NB4 (cell line): ENCODE data around the gene SLC19A1.

ENCODE experiments used
- CTCF ChIP-seq: IDR thresholded peaks from one replicate; pipeline ENCODE4 v1.5.1; 2012; ENCODE audit warnings: low read depth, low read length
- POLR2A ChIP-seq: IDR thresholded peaks from 2 replicates; pipeline ENCODE4 v1.6.1; 2011; ENCODE audit warnings: mild to moderate bottlenecking; ENCODE audit not compliant: insufficient read length; ENCODE audit errors: extremely low read depth
- TF ChIP-seq, protein P1 (sequence below): IDR thresholded peaks from 2 replicates; pipeline ENCODE4 v1.6.1; 2011; ENCODE audit warnings: low read depth, low read length

DNA sequence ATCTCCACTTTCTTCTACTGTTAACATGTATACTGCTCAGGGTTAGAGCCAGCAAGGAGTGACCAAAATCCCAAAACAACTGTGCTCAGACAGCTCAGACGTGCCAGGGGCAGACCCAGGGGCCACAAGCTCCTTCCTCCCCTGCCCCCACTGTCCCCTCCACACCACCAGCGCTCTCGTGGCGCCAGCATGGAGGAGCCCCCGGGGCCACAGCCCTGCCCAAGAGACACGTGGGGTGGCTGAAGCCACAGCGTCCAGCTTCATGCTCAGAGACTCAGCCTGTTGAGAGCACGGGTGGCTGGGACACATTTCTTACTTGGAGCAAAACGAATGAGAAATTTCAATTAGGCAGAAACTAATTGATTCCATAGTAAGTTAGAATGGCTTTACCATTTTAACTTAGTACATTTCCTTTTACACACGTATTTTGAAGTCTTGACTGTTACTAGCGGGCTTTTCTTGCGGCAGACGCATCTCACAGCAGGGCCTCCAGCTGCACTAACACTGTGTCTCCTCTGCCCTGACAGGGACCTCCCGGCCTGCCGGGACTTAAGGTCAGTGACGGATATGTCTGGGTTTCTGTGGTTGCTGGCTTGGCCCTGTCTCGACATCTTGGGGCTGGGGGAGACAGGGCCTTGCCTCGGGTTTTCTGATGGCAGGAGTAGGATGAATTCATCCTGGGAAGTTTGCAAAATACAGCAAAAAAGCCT, 54.2 kb downstream of the SLC19A1 start:
- TF ChIP-seq CTCF (no peak), POLR2A (no peak)
- TF ChIP-seq, protein P1, sequence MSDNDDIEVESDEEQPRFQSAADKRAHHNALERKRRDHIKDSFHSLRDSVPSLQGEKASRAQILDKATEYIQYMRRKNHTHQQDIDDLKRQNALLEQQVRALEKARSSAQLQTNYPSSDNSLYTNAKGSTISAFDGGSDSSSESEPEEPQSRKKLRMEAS: no peak; the same call in 1 of the 2 replicates
